HEK293T (cell line): Measurements from ENCODE around the gene TMEM183A.

ENCODE experiments used
- CTCF ChIA-PET: fragments of 350-600 bp; formaldehyde crosslinking; extraction: SDS; loops from one replicate; lab custom pipeline; 2021; ENCODE audit warnings: antibody characterized with exemption, inconsistent platforms; lab: Yijun Ruan, JAX
- POLR2A ChIA-PET: fragments of 350-600 bp; formaldehyde crosslinking; extraction: SDS; loops from one replicate; lab custom pipeline; 2020; ENCODE audit warnings: antibody characterized with exemption, inconsistent platforms; lab: Yijun Ruan, JAX
- DNase-seq: peaks from one replicate; pipeline ENCODE4 v3.0.0; 2012; ENCODE audit warnings: mixed read lengths; ENCODE audit errors: extremely low spot score
- ARNT ChIP-seq: fragments of 450-650 bp; IDR thresholded peaks from 2 replicates; pipeline ENCODE4 v1.6.1; 2017; ENCODE audit warnings: mild to moderate bottlenecking
- BHLHE40 ChIP-seq: fragments of 450-650 bp; IDR thresholded peaks from 2 replicates; pipeline ENCODE4 v1.6.1; 2016; ENCODE audit warnings: mild to moderate bottlenecking, moderate library complexity, borderline replicate concordance
- CTBP1 ChIP-seq: fragments of 450-650 bp; IDR thresholded peaks from 2 replicates; pipeline ENCODE4 v1.6.1; 2016; ENCODE audit warnings: borderline replicate concordance
- ELF4 ChIP-seq: fragments of 450-650 bp; IDR thresholded peaks from 2 replicates; pipeline ENCODE4 v1.6.1; 2017; ENCODE audit warnings: antibody characterized with exemption
- FOXA1 ChIP-seq: fragments of 450-650 bp; IDR thresholded peaks from 2 replicates; pipeline ENCODE4 v1.6.1; 2016; ENCODE audit warnings: mild to moderate bottlenecking
- FOXK2 ChIP-seq: fragments of 450-650 bp; IDR thresholded peaks from 2 replicates; pipeline ENCODE4 v1.6.1; 2016; ENCODE audit warnings: mild to moderate bottlenecking
- FOXM1 ChIP-seq: fragments of 450-650 bp; IDR thresholded peaks from 2 replicates; pipeline ENCODE4 v1.6.1; 2017; ENCODE audit warnings: mild to moderate bottlenecking, borderline replicate concordance
- HDGF ChIP-seq: fragments of 450-650 bp; IDR thresholded peaks from 2 replicates; pipeline ENCODE4 v1.6.1; 2017; ENCODE audit warnings: antibody characterized with exemption, borderline replicate concordance
- L3MBTL2 ChIP-seq: fragments of 450-650 bp; conservative IDR thresholded peaks from 2 replicates; pipeline ENCODE4 v1.6.1; 2016; ENCODE audit warnings: mild to moderate bottlenecking
- LEF1 ChIP-seq: fragments of 450-650 bp; IDR thresholded peaks from 2 replicates; pipeline ENCODE4 v1.6.1; 2017; ENCODE audit warnings: mild to moderate bottlenecking, borderline replicate concordance
- NFRKB ChIP-seq: fragments of 450-650 bp; IDR thresholded peaks from 2 replicates; pipeline ENCODE4 v1.6.1; 2016; ENCODE audit warnings: mild to moderate bottlenecking, moderate library complexity
- PKNOX1 ChIP-seq: fragments of 450-650 bp; IDR thresholded peaks from 2 replicates; pipeline ENCODE4 v1.6.1; 2016
- SP1 ChIP-seq: fragments of 450-650 bp; IDR thresholded peaks from 2 replicates; pipeline ENCODE4 v1.6.1; 2017
- SUZ12 ChIP-seq: fragments of 450-650 bp; IDR thresholded peaks from 2 replicates; pipeline ENCODE4 v1.6.1; 2016; ENCODE audit warnings: mild to moderate bottlenecking
- TARDBP ChIP-seq: fragments of 450-650 bp; IDR thresholded peaks from 2 replicates; pipeline ENCODE4 v1.6.1; 2016
- ZNF384 ChIP-seq: fragments of 450-650 bp; IDR thresholded peaks from 2 replicates; pipeline ENCODE4 v1.6.1; 2016

The TMEM183A gene

DNA sequence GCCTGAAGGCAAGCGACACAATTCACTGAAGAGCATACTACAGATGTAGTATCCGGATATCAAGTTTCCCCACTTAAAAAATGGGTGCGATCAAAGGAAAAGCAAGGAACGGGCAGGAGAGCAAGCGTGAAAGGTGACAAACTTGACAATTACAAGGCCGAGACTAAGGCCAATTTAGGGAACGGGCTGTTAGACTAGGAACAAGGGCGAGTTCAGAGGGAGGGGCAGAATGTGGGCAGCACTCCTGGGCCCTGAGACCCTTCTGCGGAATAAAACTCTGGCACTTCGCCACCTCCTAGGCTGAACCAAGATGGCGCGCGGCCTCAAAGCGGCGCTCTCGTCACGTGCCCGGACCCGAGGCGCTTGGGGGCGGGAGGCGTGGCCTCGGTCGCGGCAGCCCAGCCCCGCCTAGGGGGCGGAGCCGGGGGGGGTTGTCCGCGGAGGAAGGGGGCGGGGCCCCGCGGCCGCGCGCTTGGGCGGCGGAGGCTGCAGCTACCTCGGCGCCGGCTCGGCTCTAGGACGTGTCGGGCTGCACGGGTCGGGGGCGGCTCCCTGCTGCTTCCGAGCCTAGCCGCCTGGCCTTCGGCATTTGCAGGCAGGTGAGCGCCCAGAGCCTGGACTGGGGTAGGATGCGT lies 19.0 kb downstream of the TMEM183A start, which contains the start of gene PPFIA4:
PPFIA4 (plus strand) TSS at position 461 of the 635 bp plus-strand sequence. CDS start 12,518 bp downstream, outside the sequence.
- POLR2A ChIA-PET = interaction anchor here (0.5 to 1.6 kb wide), 8 partner anchors 8 to 237 kb away, joined by 3 to 7 read pairs (median 4); partner anchors contain the start of genes RABIF and TMEM183A
- TF ChIP-seq L3MBTL2 (peak; percentile 100), NFRKB (peak; percentile 34), ELF4 (no peak), TARDBP (no peak), ARNT (no peak), SP1 (peak; percentile 16; the same call in 1 of the 2 replicates), FOXM1 (no peak)
- CTCF ChIA-PET = interaction anchor here (0.5 to 3.3 kb wide), 2 partner anchors 14 to 246 kb away, joined by 4 to 25 read pairs; no protein-coding TSS in a partner anchor
- DNase-seq = peak; percentile 100

GRCh38 chr1:203026666-203027663 lies 19.8 kb downstream of the TMEM183A start:
- TF ChIP-seq LEF1 = no peak
- CTCF ChIA-PET = interaction anchor here (2.2 to 3.3 kb wide), 2 partner anchors 13 to 240 kb away, joined by 10 to 25 read pairs; no protein-coding TSS in a partner anchor
- peak; percentile 9 for DNase-seq
- POLR2A ChIA-PET = interaction anchor here (0.7 to 1.6 kb wide), 6 partner anchors 10 to 101 kb away, joined by 3 to 7 read pairs (median 4); partner anchors contain the start of gene TMEM183A

DNA sequence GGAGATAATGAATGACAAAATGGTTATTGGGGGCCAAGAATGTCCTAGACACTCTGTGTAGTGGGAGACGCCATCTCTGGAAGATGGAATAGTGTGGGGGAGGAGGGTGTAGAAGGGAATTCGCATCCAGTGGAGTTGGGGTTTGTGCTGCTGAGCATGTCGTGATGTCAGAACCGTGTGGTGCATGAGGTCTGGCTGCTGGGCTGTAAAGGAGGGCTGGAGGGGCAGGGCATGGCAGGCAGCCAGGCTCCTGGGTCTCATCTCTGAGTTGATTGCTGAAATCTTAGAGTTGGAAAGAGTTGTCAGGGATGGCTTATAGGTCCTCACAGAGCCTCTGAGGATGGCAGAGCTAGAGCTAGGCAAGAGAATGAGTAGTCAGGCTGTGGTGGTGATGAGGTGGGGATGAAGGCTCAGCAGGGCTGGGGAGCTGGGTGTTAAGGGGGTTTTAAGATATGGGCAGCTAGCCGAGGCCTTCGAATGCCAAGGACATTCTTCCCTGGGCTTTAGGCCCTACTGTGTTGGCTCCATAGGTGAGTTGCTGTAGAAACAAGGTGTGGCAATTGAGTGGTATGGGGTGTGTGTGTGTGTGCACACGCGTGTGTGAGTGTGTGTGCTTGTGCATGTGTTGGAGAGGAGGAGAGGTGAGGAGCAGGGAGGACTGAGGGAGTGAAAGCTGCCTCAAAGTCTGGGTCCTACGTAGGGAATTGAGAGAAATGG lies 21.1 kb downstream of the TMEM183A start:
- POLR2A ChIA-PET = interaction anchor here (1.0 to 1.3 kb wide), 2 partner anchors 9 to 21 kb away, joined by 3 to 6 read pairs; partner anchors contain the start of gene TMEM183A
- TF ChIP-seq L3MBTL2 (no peak), FOXA1 (no peak)
- DNase-seq = no peak
- CTCF ChIA-PET = interaction anchor here (1.2 to 3.3 kb wide), 3 partner anchors 11 to 241 kb away, joined by 3 to 25 read pairs (median 10); no protein-coding TSS in a partner anchor

- POLR2A ChIA-PET = interaction anchor here (1.4 kb wide), 1 partner anchor 11 kb away, joined by 5 read pairs; no protein-coding TSS in a partner anchor
These were observed 21.8 kb downstream of the TMEM183A start for GRCh38 chr1:203028784-203029553.

GRCh38 chr1:203031467-203031866 lies 24.3 kb downstream of the TMEM183A start:
- POLR2A ChIA-PET = no interaction called here
- peak; percentile 40 for DNase-seq
- CTCF ChIA-PET = interaction anchor here (1.0 to 2.9 kb wide), 4 partner anchors 8 to 236 kb away, joined by 3 to 13 read pairs (median 6); no protein-coding TSS in a partner anchor
- TF ChIP-seq CTBP1 = no peak

More at GRCh38 chr1:203028784-203029553, 21.8 kb downstream of the TMEM183A start:
- CTCF ChIA-PET = interaction anchor here (0.7 to 3.3 kb wide), 4 partner anchors 11 to 240 kb away, joined by 3 to 25 read pairs (median 6); no protein-coding TSS in a partner anchor
- DNase-seq = no peak
- TF ChIP-seq BHLHE40 (no peak), HDGF (no peak), FOXK2 (no peak), SP1 (no peak), FOXM1 (no peak), ZNF384 (no peak), NFRKB (no peak), L3MBTL2 (no peak), PKNOX1 (no peak)

GRCh38 chr1:203033287-203033686 lies 26.1 kb downstream of the TMEM183A start:
- POLR2A ChIA-PET = no interaction called here
- TF ChIP-seq ELF4 (no peak), NFRKB (no peak)
- CTCF ChIA-PET = interaction anchor here (2.3 kb wide), 1 partner anchor 234 kb away, joined by 13 read pairs; no protein-coding TSS in a partner anchor
- DNase-seq = peak; percentile 3

- DNase-seq = no peak
- ChIA-PET POLR2A (interaction anchor here (1.3 kb wide), 1 partner anchor 8 kb away, joined by 4 read pairs; the partner anchor contains the start of gene PPFIA4), CTCF (interaction anchor here (1.0 to 2.3 kb wide), 2 partner anchors 234 to 235 kb away, joined by 4 to 13 read pairs; no protein-coding TSS in a partner anchor)
- TF ChIP-seq LEF1 (no peak), BHLHE40 (no peak), TARDBP (no peak), ARNT (no peak), FOXK2 (no peak), PKNOX1 (no peak), SUZ12 (no peak), FOXA1 (no peak), SP1 (no peak), ZNF384 (no peak), NFRKB (no peak), FOXM1 (no peak), ELF4 (no peak), L3MBTL2 (no peak), HDGF (no peak), CTBP1 (no peak)
These were observed 26.7 kb downstream of the TMEM183A start for GRCh38 chr1:203033917-203034316.
